NT2/D1 (cell line): Measurements from ENCODE around the gene PRKG1.

Experiments used
- SUZ12 ChIP-seq: IDR thresholded peaks from 2 replicates; pipeline ENCODE4 v1.6.1; 2011; ENCODE audit not compliant: insufficient read length, insufficient read depth; ENCODE audit errors: extremely low read depth
- ZNF274 ChIP-seq: IDR thresholded peaks from 2 replicates; pipeline ENCODE4 v1.6.1; 2011; ENCODE audit warnings: mild to moderate bottlenecking, low read depth, low read length

- TF ChIP-seq SUZ12 (no peak), ZNF274 (no peak)
Measured at GRCh38 chr10:51462076-51462779, 387.9 kb downstream of the PRKG1 start.
